HUES48 (cell line): ENCODE results near the gene IKZF3.
"Not testable (repeated sequence)": the region's sequence is repeated elsewhere in the genome, so short reads cannot be mapped to it uniquely, and the experiment has no call there.

Experiments used
- H3K27ac ChIP-seq: one replicate; pipeline ENCODE4 v1.7.0; 2013; ENCODE audit warnings: low read depth, low read length, inconsistent platforms
- H3K27me3 ChIP-seq: 2 replicates; pipeline ENCODE4 v1.6.1; 2013; ENCODE audit warnings: mild to moderate bottlenecking, low read length; ENCODE audit not compliant: control insufficient read depth, insufficient read depth
- H3K36me3 ChIP-seq: 2 replicates; pipeline ENCODE4 v1.6.1; 2013; ENCODE audit warnings: low read length; ENCODE audit not compliant: control insufficient read depth, insufficient read depth
- H3K4me1 ChIP-seq: 2 replicates; pipeline ENCODE4 v1.6.1; 2013; ENCODE audit warnings: mild to moderate bottlenecking, low read length; ENCODE audit not compliant: control insufficient read depth, insufficient read depth
- H3K4me3 ChIP-seq: 2 replicates; pipeline ENCODE4 v1.5.1; 2013; ENCODE audit warnings: mild to moderate bottlenecking, low read depth, low read length
- H3K9ac ChIP-seq: 2 replicates; pipeline ENCODE4 v1.6.1; 2013; ENCODE audit warnings: mild to moderate bottlenecking, low read depth, low read length, moderate library complexity
- H3K9me3 ChIP-seq: 2 replicates; pipeline ENCODE4 v1.6.1; 2013; ENCODE audit warnings: low read length; ENCODE audit not compliant: control insufficient read depth, insufficient read depth

IKZF3 gene

GRCh38 chr17:39753514-39754160 lies 110.5 kb downstream of the IKZF3 start:
- H3K27ac ChIP-seq = peak overlapping the region; percentile 42
- H3K9ac ChIP-seq = peak overlapping the region; percentile 76; the same call in 1 of the 2 replicates
- H3K27me3 ChIP-seq = peaks cover 8% of the 10 kb centered on the region
- no peaks in the 10 kb centered on the region for H3K9me3 ChIP-seq
- H3K4me1 ChIP-seq = peaks cover 31% of the 10 kb centered on the region
- peak overlapping the region; percentile 68 for H3K4me3 ChIP-seq
- H3K36me3 ChIP-seq = no peaks in the 10 kb centered on the region

DNA sequence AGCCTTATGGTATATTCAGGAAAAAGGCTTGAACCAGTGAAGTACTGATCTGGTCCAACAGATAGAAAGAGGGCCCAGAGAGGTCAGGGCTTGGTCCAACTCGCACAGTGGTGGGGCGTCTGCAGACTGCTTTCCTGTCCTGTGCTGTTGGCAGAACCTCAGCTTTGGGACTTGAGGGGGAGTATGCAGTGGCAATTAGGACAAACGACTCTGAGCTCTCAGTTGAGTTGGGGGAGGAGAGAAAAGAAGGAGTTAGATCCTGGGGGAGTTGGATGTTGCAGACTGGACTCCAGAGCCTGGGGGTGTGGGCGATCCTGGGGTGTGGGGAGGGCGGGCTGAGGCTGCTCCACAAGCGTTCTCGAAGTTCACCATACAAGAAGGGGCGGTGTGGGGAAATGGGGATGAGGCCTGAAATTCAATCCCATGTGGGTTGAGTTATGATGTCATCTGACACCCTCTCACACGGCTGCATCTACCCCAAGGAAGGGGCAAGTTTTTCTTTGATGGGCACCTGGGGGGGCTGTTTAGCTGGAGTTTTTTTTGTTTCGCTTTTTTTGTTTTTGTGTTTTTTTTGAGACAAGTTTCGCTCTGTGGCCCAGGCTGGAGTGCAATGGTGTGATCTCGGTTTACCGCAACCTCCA lies 111.8 kb downstream of the IKZF3 start:
- Histone ChIP-seq H3K4me1 (peaks cover 31% of the 10 kb centered on the region), H3K4me3 (no peak overlapping the region), H3K27ac (no peak overlapping the region), H3K9me3 (no peaks in the 10 kb centered on the region), H3K27me3 (peaks cover 8% of the 10 kb centered on the region), H3K36me3 (peaks cover 3% of the 10 kb centered on the region), H3K9ac (no peak overlapping the region)

DNA sequence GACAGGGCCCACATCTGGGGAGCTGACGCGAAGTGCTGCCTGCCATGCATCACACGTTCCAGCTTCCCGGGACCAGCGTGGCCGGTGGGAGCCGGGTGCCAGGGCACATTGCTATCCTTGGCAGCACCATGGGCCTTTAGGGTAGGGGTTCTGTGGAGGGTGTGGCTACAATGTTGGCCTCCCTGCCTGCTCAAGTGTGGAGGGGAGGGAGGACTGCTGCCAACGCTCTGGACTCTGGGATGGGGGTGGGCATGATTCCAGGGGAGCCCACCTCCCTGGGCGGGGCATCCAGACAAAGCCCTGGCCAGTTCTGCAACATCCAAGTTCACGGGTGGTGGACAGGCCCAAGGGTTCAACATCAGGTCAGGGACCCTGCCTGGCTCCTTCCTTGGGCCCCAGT lies 112.5 kb downstream of the IKZF3 start:
- no peak overlapping the region for H3K4me3 ChIP-seq
- H3K27ac ChIP-seq = no peak overlapping the region
- H3K27me3 ChIP-seq = peaks cover 8% of the 10 kb centered on the region
- peaks cover 29% of the 10 kb centered on the region for H3K4me1 ChIP-seq
- H3K9me3 ChIP-seq = no peaks in the 10 kb centered on the region
- peaks cover 9% of the 10 kb centered on the region for H3K36me3 ChIP-seq
- no peak overlapping the region for H3K9ac ChIP-seq

DNA sequence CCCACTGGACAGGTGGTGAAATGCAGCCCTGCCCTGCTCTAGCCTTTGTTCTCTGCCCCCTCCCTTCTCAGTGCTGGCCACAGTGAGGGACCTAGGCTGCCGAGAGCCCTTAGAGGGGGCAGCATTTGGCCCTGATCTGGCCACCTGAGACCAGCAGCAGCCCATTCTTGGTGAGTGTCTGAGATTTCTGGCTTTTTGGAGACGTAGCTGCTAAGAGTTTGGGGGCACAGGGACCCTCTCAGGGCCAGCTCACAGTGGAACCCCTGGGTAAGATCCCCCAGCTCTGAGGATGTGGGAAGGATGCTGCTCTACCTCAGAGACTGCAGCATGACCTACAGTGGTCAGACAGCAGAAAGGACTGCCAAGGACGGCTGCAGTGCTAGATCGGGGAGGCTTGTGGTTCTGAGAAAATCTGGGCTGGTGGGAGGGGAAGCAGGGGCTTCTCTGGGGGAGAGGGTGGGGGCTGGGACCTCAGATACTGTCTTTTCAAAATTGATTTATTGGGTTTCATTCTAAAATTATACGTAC lies 113.0 kb downstream of the IKZF3 start:
- Histone ChIP-seq H3K4me3 (no peak overlapping the region), H3K4me1 (peaks cover 24% of the 10 kb centered on the region), H3K36me3 (peaks cover 15% of the 10 kb centered on the region), H3K27ac (no peak overlapping the region), H3K9me3 (no peaks in the 10 kb centered on the region), H3K9ac (0 out of 2 replicates have a peak overlapping the region, but pooled peaks have one; percentile 14), H3K27me3 (peaks cover 7% of the 10 kb centered on the region)

DNA sequence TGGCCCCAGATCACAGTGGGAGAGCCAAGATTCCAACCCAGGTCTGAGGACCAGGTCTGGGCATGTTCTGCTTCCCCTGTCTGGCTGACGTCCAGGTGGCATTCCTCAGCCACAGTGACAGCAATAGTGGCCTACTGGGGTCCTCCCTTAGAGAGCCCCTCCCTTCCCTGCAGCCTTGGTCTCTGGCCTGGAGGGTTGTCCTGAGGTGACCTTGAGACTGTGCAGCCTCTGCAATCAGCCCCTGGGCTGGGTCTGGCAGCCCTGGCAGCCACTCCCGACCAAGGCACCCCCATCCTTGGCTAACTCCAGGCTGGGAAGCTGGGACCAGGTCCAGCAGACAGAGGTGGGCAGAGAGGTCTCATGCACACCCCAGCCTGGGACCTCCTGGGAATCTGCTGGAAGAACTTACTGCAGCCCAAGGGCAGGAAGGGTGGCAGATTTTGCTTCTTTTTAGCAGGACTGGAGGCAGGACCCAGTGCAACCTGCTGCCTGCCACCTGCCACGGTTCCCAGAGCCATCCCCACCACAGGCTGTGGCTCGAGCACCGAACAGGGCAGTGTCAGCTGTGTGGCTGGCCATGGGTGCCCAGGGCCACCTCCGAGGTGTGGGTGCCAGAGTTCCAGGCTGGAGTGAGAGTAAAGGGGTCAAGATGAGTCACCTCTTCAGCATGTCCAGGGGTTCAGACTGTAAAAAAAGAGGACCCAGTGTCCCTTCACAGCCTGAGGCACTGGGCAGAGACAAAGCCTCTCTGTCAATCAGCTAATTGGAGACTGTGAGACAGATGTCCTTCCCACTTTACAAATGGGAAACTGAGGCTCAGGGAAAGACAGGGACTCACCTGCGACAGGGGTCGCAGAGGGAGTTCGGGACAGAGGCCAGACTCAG lies 113.7 kb downstream of the IKZF3 start:
- Histone ChIP-seq H3K9ac (0 out of 2 replicates have a peak overlapping the region, but pooled peaks have one; percentile 14), H3K9me3 (no peaks in the 10 kb centered on the region), H3K27ac (no peak overlapping the region), H3K27me3 (peaks cover 4% of the 10 kb centered on the region; the same call in 1 of the 2 replicates), H3K4me1 (peaks cover 17% of the 10 kb centered on the region), H3K4me3 (no peak overlapping the region), H3K36me3 (peaks cover 22% of the 10 kb centered on the region)

- not testable (repeated sequence) for H3K27ac ChIP-seq, H3K27me3 ChIP-seq, H3K4me3 ChIP-seq, H3K9me3 ChIP-seq, H3K9ac ChIP-seq
- H3K4me1 ChIP-seq = peaks cover 12% of the 10 kb centered on the region
- peaks cover 40% of the 10 kb centered on the region for H3K36me3 ChIP-seq
Measured at GRCh38 chr17:39748444-39749034, 115.6 kb downstream of the IKZF3 start.

DNA sequence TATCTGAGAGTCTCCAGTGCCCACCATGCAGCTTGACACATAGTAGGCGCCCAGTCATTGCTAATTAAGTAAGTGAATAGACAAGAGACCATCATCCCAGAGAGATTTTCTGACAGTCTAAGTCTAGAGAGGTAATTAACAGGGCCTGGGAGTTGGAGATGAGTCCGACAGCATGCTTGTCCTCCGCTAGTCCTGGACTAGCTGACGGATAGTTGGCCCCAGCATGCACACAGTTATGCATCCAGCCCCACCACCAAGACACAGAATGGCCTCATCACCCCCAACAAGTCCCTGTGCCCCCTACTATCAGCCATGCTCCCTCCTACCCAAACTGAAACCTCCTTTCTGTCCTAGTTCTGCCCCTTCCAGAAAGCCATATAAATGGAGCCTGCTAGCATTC lies 116.4 kb downstream of the IKZF3 start:
- H3K27ac ChIP-seq = no peak overlapping the region
- H3K27me3 ChIP-seq = no peaks in the 10 kb centered on the region
- H3K4me1 ChIP-seq = peaks cover 12% of the 10 kb centered on the region
- no peaks in the 10 kb centered on the region for H3K9me3 ChIP-seq
- H3K36me3 ChIP-seq = peaks cover 48% of the 10 kb centered on the region
- H3K4me3 ChIP-seq = no peak overlapping the region
- no peak overlapping the region for H3K9ac ChIP-seq

DNA sequence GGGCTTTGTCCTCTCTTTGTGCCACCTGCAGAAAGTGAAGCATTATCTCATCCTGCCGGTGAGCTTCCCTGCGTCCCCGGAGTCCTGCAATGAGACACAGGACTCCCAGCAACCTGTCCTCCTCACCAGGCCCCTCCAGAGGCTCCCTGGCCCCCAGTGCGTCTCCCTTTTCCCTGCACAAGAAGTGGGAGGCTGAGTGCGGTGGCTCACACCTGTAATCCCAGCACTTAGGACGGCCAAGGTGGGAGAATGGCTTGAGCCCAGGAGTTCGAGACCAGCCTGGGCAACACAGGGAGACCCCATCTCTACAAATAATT lies 118.0 kb downstream of the IKZF3 start:
- H3K36me3 ChIP-seq = peaks cover 55% of the 10 kb centered on the region
- no peak overlapping the region for H3K4me3 ChIP-seq
- no peak overlapping the region for H3K9ac ChIP-seq
- no peaks in the 10 kb centered on the region for H3K9me3 ChIP-seq
- H3K27ac ChIP-seq = no peak overlapping the region
- no peaks in the 10 kb centered on the region for H3K27me3 ChIP-seq
- H3K4me1 ChIP-seq = peaks cover 7% of the 10 kb centered on the region

GRCh38 chr17:39745335-39746144 lies 118.6 kb downstream of the IKZF3 start:
- Histone ChIP-seq H3K9me3 (no peaks in the 10 kb centered on the region), H3K9ac (no peak overlapping the region), H3K36me3 (peaks cover 55% of the 10 kb centered on the region), H3K27ac (no peak overlapping the region), H3K27me3 (no peaks in the 10 kb centered on the region), H3K4me3 (no peak overlapping the region), H3K4me1 (peaks cover 7% of the 10 kb centered on the region)

- Histone ChIP-seq H3K4me1 (peaks cover 12% of the 10 kb centered on the region), H3K4me3 (no peak overlapping the region), H3K27me3 (no peaks in the 10 kb centered on the region), H3K9ac (no peak overlapping the region), H3K27ac (no peak overlapping the region), H3K36me3 (peaks cover 55% of the 10 kb centered on the region), H3K9me3 (no peaks in the 10 kb centered on the region)
Measured at GRCh38 chr17:39744836-39745215, 119.3 kb downstream of the IKZF3 start.
